Measurements from ENCODE around the gene PDZD7. TPM values are rescaled to one million over a fixed set of nuclear protein-coding genes. Genes with fewer than 3 reads are reported as not detected.

Gene PDZD7
- polyA plus RNA-seq, 1 of the 3 experiments (the other 2 are of a cell fraction), result 1.9 TPM

DNA sequence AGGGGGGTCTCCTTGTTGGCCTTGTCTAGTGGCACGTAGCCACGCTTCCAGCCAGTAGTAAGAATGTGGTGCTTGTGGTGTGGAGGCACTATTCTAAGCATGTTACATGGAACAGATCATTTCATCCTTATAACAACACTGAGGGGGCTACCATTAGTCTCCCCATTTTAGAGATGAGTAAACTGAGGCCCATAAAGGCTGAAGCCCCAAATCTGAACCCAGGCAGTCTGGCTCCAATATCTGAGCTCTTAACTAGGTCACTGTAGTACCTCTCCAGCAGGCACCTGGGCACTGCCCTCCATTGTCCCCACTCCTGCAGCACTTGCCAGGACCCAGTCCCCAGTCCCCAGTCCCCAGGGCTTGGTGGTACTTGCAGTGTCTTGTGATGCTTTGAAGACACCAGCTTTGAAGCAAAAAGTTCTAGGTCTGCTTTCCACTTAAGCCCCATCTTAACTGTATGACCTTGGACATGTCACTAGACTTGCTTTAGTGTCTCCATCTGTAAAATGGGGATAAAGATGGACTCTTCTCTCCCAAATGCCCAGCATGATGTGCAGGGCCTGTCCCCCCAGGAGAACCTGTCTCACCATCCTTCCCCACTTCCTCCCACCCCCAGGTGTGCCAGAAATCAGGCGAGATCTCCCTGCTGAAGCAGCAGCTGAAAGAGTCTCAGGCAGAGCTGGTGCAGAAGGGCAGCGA lies 24.9 kb downstream of the PDZD7 start:
- Histone ChIP-seq H3K4me2 (no peak overlapping the region), H3K9me2 (no peaks in the 10 kb centered on the region), H3K27me3 (ENCODE audit: insufficient read depth) (no peaks in the 10 kb centered on the region), H4K20me1 (ENCODE audit: insufficient read depth) (peaks cover 37% of the 10 kb centered on the region), H3K9me3 (no peaks in the 10 kb centered on the region), H3K4me1 (ENCODE audit: control insufficient read depth in 1 of 2, insufficient read depth in 2 of 2, low read depth in 1 of 2, low read length in 1 of 2) (peaks cover 13 to 33% of the 10 kb centered on the region in 2 experiments; a peak in 3 of 4 replicates), H3K27ac (ENCODE audit: low read depth in 2 of 2, low read length in 1 of 2) (no peak overlapping the region; a peak in 1 of 4 replicates), H3K4me3 (ENCODE audit: low read depth in 2 of 2, low read length in 1 of 2) (no peak overlapping the region), H3K79me2 (ENCODE audit: insufficient read depth) (peaks cover 36% of the 10 kb centered on the region), H2AFZ (ENCODE audit: low read depth) (no peak overlapping the region), H3K36me3 (replicated peaks in 1 of 2; ENCODE audit: control insufficient read depth in 1 of 2, insufficient read depth in 2 of 2, low read length in 1 of 2) (peaks cover 38 to 48% of the 10 kb centered on the region in 2 experiments), H3K9ac (no peak overlapping the region), H3F3A (replicated peaks; ENCODE audit: insufficient read depth) (peaks cover 17% of the 10 kb centered on the region)
- no peak for DNase-seq
- ChIA-PET POLR2A (interaction anchor here (1.0 kb wide), 1 partner anchor 18 kb away, joined by 3 read pairs; no protein-coding TSS in a partner anchor), CTCF (interaction anchor here (0.9 to 24.5 kb wide), 4 partner anchors 6 to 24 kb away, joined by 3 to 443 read pairs (median 74); partner anchors contain the start of gene LZTS2)
- TF ChIP-seq NRF1 (IDR thresholded peaks at IDR 0.05; ENCODE audit: low read depth, low read length) (no peak), TCF12 (IDR thresholded peaks at IDR 0.05) (no peak), NFIC (IDR thresholded peaks at IDR 0.05; ENCODE audit: borderline replicate concordance) (no peak), RFX5 (IDR thresholded peaks at IDR 0.05; ENCODE audit: low read length) (no peak), RXRA (IDR thresholded peaks at IDR 0.05; ENCODE audit: borderline replicate concordance, low read depth) (no peak), EP300 (IDR thresholded peaks at IDR 0.05; ENCODE audit: borderline replicate concordance in 1 of 2, low read depth in 1 of 2, low read length in 1 of 2) (no peak), FOSL2 (IDR thresholded peaks at IDR 0.05; ENCODE audit: borderline replicate concordance, low read depth) (no peak), CHD2 (IDR thresholded peaks at IDR 0.05; ENCODE audit: low read length, partially characterized antibody) (no peak), EZH2phosphoT487 (IDR thresholded peaks at IDR 0.05; ENCODE audit: borderline replicate concordance, low read depth) (no peak), TAF1 (IDR thresholded peaks at IDR 0.05; ENCODE audit: borderline replicate concordance, low read depth, low read length) (no peak), SIN3A (IDR thresholded peaks at IDR 0.05; ENCODE audit: borderline replicate concordance, low read depth, low read length) (no peak)
- TF ChIP-seq, protein P1, sequence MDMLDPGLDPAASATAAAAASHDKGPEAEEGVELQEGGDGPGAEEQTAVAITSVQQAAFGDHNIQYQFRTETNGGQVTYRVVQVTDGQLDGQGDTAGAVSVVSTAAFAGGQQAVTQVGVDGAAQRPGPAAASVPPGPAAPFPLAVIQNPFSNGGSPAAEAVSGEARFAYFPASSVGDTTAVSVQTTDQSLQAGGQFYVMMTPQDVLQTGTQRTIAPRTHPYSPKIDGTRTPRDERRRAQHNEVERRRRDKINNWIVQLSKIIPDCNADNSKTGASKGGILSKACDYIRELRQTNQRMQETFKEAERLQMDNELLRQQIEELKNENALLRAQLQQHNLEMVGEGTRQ (IDR thresholded peaks at IDR 0.05; ENCODE audit: borderline replicate concordance, low read depth, low read length), result no peak
- TF ChIP-seq, protein P2, sequence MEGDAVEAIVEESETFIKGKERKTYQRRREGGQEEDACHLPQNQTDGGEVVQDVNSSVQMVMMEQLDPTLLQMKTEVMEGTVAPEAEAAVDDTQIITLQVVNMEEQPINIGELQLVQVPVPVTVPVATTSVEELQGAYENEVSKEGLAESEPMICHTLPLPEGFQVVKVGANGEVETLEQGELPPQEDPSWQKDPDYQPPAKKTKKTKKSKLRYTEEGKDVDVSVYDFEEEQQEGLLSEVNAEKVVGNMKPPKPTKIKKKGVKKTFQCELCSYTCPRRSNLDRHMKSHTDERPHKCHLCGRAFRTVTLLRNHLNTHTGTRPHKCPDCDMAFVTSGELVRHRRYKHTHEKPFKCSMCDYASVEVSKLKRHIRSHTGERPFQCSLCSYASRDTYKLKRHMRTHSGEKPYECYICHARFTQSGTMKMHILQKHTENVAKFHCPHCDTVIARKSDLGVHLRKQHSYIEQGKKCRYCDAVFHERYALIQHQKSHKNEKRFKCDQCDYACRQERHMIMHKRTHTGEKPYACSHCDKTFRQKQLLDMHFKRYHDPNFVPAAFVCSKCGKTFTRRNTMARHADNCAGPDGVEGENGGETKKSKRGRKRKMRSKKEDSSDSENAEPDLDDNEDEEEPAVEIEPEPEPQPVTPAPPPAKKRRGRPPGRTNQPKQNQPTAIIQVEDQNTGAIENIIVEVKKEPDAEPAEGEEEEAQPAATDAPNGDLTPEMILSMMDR (IDR thresholded peaks at IDR 0.05), result no peak
- TF ChIP-seq, protein P3, sequence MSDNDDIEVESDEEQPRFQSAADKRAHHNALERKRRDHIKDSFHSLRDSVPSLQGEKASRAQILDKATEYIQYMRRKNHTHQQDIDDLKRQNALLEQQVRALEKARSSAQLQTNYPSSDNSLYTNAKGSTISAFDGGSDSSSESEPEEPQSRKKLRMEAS (IDR thresholded peaks at IDR 0.05; ENCODE audit: low read depth), result no peak
- TF ChIP-seq, protein P4, sequence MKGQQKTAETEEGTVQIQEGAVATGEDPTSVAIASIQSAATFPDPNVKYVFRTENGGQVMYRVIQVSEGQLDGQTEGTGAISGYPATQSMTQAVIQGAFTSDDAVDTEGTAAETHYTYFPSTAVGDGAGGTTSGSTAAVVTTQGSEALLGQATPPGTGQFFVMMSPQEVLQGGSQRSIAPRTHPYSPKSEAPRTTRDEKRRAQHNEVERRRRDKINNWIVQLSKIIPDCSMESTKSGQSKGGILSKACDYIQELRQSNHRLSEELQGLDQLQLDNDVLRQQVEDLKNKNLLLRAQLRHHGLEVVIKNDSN (IDR thresholded peaks at IDR 0.05; ENCODE audit: borderline replicate concordance, low read depth), result no peak
- TF ChIP-seq, protein P5, sequence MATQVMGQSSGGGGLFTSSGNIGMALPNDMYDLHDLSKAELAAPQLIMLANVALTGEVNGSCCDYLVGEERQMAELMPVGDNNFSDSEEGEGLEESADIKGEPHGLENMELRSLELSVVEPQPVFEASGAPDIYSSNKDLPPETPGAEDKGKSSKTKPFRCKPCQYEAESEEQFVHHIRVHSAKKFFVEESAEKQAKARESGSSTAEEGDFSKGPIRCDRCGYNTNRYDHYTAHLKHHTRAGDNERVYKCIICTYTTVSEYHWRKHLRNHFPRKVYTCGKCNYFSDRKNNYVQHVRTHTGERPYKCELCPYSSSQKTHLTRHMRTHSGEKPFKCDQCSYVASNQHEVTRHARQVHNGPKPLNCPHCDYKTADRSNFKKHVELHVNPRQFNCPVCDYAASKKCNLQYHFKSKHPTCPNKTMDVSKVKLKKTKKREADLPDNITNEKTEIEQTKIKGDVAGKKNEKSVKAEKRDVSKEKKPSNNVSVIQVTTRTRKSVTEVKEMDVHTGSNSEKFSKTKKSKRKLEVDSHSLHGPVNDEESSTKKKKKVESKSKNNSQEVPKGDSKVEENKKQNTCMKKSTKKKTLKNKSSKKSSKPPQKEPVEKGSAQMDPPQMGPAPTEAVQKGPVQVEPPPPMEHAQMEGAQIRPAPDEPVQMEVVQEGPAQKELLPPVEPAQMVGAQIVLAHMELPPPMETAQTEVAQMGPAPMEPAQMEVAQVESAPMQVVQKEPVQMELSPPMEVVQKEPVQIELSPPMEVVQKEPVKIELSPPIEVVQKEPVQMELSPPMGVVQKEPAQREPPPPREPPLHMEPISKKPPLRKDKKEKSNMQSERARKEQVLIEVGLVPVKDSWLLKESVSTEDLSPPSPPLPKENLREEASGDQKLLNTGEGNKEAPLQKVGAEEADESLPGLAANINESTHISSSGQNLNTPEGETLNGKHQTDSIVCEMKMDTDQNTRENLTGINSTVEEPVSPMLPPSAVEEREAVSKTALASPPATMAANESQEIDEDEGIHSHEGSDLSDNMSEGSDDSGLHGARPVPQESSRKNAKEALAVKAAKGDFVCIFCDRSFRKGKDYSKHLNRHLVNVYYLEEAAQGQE (IDR thresholded peaks at IDR 0.05; ENCODE audit: low read depth, low read length), result no peak
- 87% methylated on average over 4 of the region's 4 CpGs for WGBS (ENCODE audit: low lambda C conversion rate)
